HepG2 (cell line): ENCODE results near the gene GRK6.

Experiments
- DNMT1 ChIP-seq: sonication (generic); formaldehyde crosslinking; IDR thresholded peaks from 2 replicates; pipeline ENCODE4 v1.5.1; 2020; ENCODE audit warnings: mild to moderate bottlenecking, missing genetic modification reagents
- ESRRA ChIP-seq: sonication (generic); formaldehyde crosslinking; IDR thresholded peaks from 2 replicates; pipeline ENCODE4 v1.5.1; 2020; ENCODE audit warnings: mild to moderate bottlenecking, low read depth, missing genetic modification reagents
- EZH2 ChIP-seq: conservative IDR thresholded peaks from 2 replicates; pipeline ENCODE4 v1.6.1; 2012; ENCODE audit warnings: mild to moderate bottlenecking, low read depth, low read length, moderate library complexity
- IRF2 ChIP-seq: IDR thresholded peaks from 2 replicates; pipeline ENCODE4 v1.6.1; 2018; ENCODE audit warnings: missing genetic modification reagents, missing compliant biosample characterization
- MTA3 ChIP-seq: sonication (generic); formaldehyde crosslinking; IDR thresholded peaks from 2 replicates; pipeline ENCODE4 v1.4.0; 2020; ENCODE audit warnings: missing genetic modification reagents
- POLR2A ChIP-seq, 2 experiments: IDR thresholded peaks; 2 replicates each; pipeline ENCODE4 v1.6.1; 2011; ENCODE audit warnings: low read depth in 2 of 2, low read length in 2 of 2, mild to moderate bottlenecking in 1 of 2, moderate library complexity in 1 of 2; ENCODE audit not compliant: insufficient read depth in 1 of 2
- RAD21 ChIP-seq: fragments of 450-650 bp; formaldehyde crosslinking; IDR thresholded peaks from 2 replicates; pipeline ENCODE4 v1.5.0; 2020; ENCODE audit warnings: mild to moderate bottlenecking
- SIN3A ChIP-seq: IDR thresholded peaks from 2 replicates; pipeline ENCODE4 v1.6.1; 2011; ENCODE audit warnings: low read depth, mild to moderate bottlenecking, control low read depth, low read length, borderline replicate concordance
- TSC22D2 ChIP-seq: sonication (generic); formaldehyde crosslinking; IDR thresholded peaks from 2 replicates; pipeline ENCODE4 v1.5.1; 2020; ENCODE audit warnings: missing genetic modification reagents, mild to moderate bottlenecking, borderline replicate concordance
- ZNF501 ChIP-seq: sonication (generic); formaldehyde crosslinking; IDR thresholded peaks from 2 replicates; pipeline ENCODE4 v1.5.1; 2020; ENCODE audit warnings: mild to moderate bottlenecking, moderate library complexity, missing genetic modification reagents
- TF ChIP-seq, protein P1 (sequence below): sonication (generic); formaldehyde crosslinking; IDR thresholded peaks from 2 replicates; pipeline ENCODE4 v1.5.0; 2020; ENCODE audit warnings: missing genetic modification reagents

DNA sequence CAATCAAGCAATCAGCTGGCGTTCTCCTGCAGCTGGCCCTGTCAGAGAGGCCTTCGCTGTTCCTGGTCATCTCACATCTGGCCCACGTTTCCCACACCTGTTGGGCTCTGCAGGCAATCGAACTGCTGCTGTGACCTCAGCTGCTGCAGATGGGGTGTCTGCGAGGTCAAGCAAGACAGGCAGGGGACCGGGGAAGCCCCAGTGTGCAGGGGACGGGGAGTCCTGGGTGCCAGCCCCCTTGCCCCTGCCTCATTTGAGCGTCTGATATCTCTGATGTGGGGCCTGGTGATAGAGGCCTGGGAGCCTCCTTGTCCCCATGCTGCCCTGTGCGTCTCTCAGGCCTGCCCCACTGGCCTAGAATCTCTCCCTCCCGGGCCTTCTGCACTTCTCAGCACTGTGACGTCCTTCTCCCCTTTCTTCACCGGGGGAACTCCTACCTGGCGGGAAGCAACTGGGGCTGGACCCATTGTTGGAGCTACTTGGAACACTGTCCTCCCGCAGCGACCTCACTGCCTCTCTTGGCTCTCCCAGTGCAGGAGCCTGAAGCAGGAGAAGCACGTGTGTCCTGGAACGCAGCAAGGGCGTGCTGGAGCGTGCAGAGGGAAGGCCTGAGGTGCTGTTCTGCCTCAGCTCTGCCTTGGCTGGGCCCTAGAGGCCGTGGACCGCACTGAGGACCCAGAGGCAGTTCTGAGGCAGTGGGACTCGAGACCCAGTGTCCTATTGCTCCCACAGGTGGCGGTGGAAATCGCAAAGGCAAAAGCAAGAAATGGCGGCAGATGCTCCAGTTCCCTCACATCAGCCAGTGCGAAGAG lies 3.9 kb downstream of the GRK6 start:
- TF ChIP-seq TSC22D2 (no peak), IRF2 (CRISPR knock-in tag) (no peak), MTA3 (CRISPR knock-in tag) (no peak), POLR2A (IDR thresholded peaks at IDR 0.05; ENCODE audit: insufficient read depth in 1 of 2, low read depth in 2 of 2, low read length in 2 of 2) (no peak), ESRRA (CRISPR knock-in tag) (no peak), DNMT1 (no peak), RAD21 (no peak), ZNF501 (CRISPR knock-in tag) (no peak), SIN3A (no peak), EZH2 (no peak)
- TF ChIP-seq, protein P1, sequence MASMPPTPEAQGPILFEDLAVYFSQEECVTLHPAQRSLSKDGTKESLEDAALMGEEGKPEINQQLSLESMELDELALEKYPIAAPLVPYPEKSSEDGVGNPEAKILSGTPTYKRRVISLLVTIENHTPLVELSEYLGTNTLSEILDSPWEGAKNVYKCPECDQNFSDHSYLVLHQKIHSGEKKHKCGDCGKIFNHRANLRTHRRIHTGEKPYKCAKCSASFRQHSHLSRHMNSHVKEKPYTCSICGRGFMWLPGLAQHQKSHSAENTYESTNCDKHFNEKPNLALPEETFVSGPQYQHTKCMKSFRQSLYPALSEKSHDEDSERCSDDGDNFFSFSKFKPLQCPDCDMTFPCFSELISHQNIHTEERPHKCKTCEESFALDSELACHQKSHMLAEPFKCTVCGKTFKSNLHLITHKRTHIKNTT (CRISPR knock-in tag): no peak
